ENCODE results near the gene DLG2.

- TF ChIP-seq POLR2A (IDR thresholded peaks at IDR 0.05), result no peak
- TF ChIP-seq CTCF (IDR thresholded peaks at IDR 0.05), result no peak
These were observed 2143.3 kb downstream of the DLG2 start for GRCh38 chr11:83483808-83484207.
